Upper lobe of left lung (tissue), 6 donors: Measurements from ENCODE around the gene TMEM141. TPM values are rescaled to one million over a fixed set of nuclear protein-coding genes. Genes with fewer than 3 reads are reported as not detected.
"Not testable (repeated sequence)": the region's sequence is repeated elsewhere in the genome, so short reads cannot be mapped to it uniquely, and the experiment has no call there.

Experiments
- ATAC-seq, 2 donors: fragments of 200-7000 bp; cut with Tn5 transposase; one replicate each; pipeline ENCODE4 v1.9.1; 2022; ENCODE audit warnings: mild to moderate bottlenecking in 2 of 2, moderate library complexity in 2 of 2; ENCODE audit not compliant: low FRiP score in 2 of 2
- DNase-seq, 2 donors: peaks; one replicate each; pipeline ENCODE4 v3.0.0-alpha.2; 2019 to 2020
- H3K27ac ChIP-seq, 4 donors: fragments of 200-600 bp; sonication (generic); one replicate each; pipeline ENCODE4 v1.5.1; 2016 to 2019
- H3K27me3 ChIP-seq, 4 donors: fragments of 200-600 bp; sonication (generic); one replicate each; pipeline ENCODE4 v1.5.1; 2017 to 2019
- H3K36me3 ChIP-seq, 4 donors: fragments of 200-600 bp; sonication (generic); one replicate each; pipeline ENCODE4 v1.5.1; 2016 to 2019
- H3K4me1 ChIP-seq, 4 donors: fragments of 200-600 bp; sonication (generic); one replicate each; pipeline ENCODE4 v1.5.1; 2018 to 2019
- H3K4me3 ChIP-seq, 4 donors: fragments of 200-600 bp; sonication (generic); one replicate each; pipeline ENCODE4 v1.5.1; 2017 to 2019; ENCODE audit warnings: mild to moderate bottlenecking in 2 of 4, moderate library complexity in 1 of 4
- H3K9me3 ChIP-seq, 4 donors: fragments of 200-600 bp; sonication (generic); one replicate each; pipeline ENCODE4 v1.5.1; 2018 to 2019
- CTCF ChIP-seq, 6 experiments: fragments of 450-650 bp in 4 of 6; fragments of 200-600 bp in 2 of 6; sonication (generic) in 2 of 6; IDR thresholded peaks; one replicate each; pipeline ENCODE4 v1.5.1; 2016 to 2019; ENCODE audit warnings: antibody characterized with exemption in 6 of 6
- EP300 ChIP-seq, 4 donors: sonication (generic); formaldehyde crosslinking; IDR thresholded peaks; one replicate each; pipeline ENCODE4 v1.5.1; 2017; ENCODE audit warnings: antibody characterized with exemption in 4 of 4, control low read depth in 2 of 4
- POLR2A ChIP-seq, 4 donors: fragments of 450-650 bp; IDR thresholded peaks; one replicate each; pipeline ENCODE4 v1.5.1; 2016 to 2017; ENCODE audit warnings: antibody characterized with exemption in 4 of 4, mild to moderate bottlenecking in 2 of 4
- POLR2AphosphoS5 ChIP-seq, 2 donors: sonication (generic); formaldehyde crosslinking; IDR thresholded peaks; one replicate each; pipeline ENCODE4 v1.5.1; 2017; ENCODE audit warnings: antibody characterized with exemption in 2 of 2
- WGBS, 2 donors: methylation state at CpG; one replicate each; pipeline ENCODE4 v1.1.5; 2017 to 2018; 5-methylcytosine and 5-hydroxymethylcytosine counted together
- total RNA-seq, 6 donors: library from RNA; depleted of rRNA in 4 of 6; stranded (reverse); fragments of >200 nt in 4 of 6; gene quantifications; one replicate each; pipeline versions ENCODE4 v1.1.0 to v1.2.1, GENCODE V29; 2016 to 2021
- donor health status: DM: no; HTN: no; CAD: no; lungs with moderate emphysema.
- donor health status: DM: no; HTN: yes; CAD: no; lungs with severe emphysema.

The TMEM141 gene
- total RNA-seq, 6 donors from 2014 or later: 55.5 to 134 (median 80.5) TPM

- DNase-seq: peak; percentile 95 to 98
- 0 to 2% methylated on average over 14 to 25 of the region's 63 CpGs for WGBS, 2 donors
- peaks cover 23 to 29% (median 28%) of the 10 kb centered on the region in 4 donors for H3K4me1 ChIP-seq
- H3K9me3 ChIP-seq: no peaks in the 10 kb centered on the region
- ATAC-seq: peak; percentile 83 to 87
- peak overlapping the region in 3 of 4 donors; percentile 39 to 53 (median 50) for H3K4me3 ChIP-seq
- peak in 1 of 6 experiments; percentile 3 for TF ChIP-seq CTCF (IDR thresholded peaks at IDR 0.05)
- TF ChIP-seq EP300 (IDR thresholded peaks at IDR 0.05): no peak
- no peak for TF ChIP-seq POLR2AphosphoS5 (IDR thresholded peaks at IDR 0.05)
- no peak for TF ChIP-seq POLR2A (IDR thresholded peaks at IDR 0.05)
- H3K27ac ChIP-seq: peak overlapping the region in 3 of 4 donors; percentile 46 to 77 (median 61)
- no peaks in the 10 kb centered on the region for H3K36me3 ChIP-seq
- H3K27me3 ChIP-seq: peaks cover 0 to 24% (median 6%) of the 10 kb centered on the region in 4 donors
These were observed 8.9 kb downstream of the TMEM141 start for GRCh38 chr9:136799854-136800657.

GRCh38 chr9:136802321-136802720 is 11.2 kb downstream of the TMEM141 start:
- Histone ChIP-seq H3K4me3 (no peak overlapping the region), H3K9me3 (no peaks in the 10 kb centered on the region), H3K27ac (no peak overlapping the region), H3K27me3 (peaks cover 0 to 24% (median 6%) of the 10 kb centered on the region in 4 donors), H3K4me1 (peaks cover 32 to 41% (median 36%) of the 10 kb centered on the region in 4 donors), H3K36me3 (no peaks in the 10 kb centered on the region)
- DNase-seq: no peak
- no peak for ATAC-seq
- 81 to 89% methylated on average over 5 to 6 of the region's 6 CpGs for WGBS, 2 donors
- no peak for TF ChIP-seq POLR2AphosphoS5 (IDR thresholded peaks at IDR 0.05)
- no peak for TF ChIP-seq EP300 (IDR thresholded peaks at IDR 0.05)
- no peak for TF ChIP-seq CTCF (IDR thresholded peaks at IDR 0.05)
- TF ChIP-seq POLR2A (IDR thresholded peaks at IDR 0.05): no peak

GRCh38 chr9:136803009-136803550 is 11.9 kb downstream of the TMEM141 start:
- Histone ChIP-seq H3K27me3 (peaks cover 0 to 24% (median 6%) of the 10 kb centered on the region in 4 donors), H3K4me1 (peaks cover 32 to 42% (median 38%) of the 10 kb centered on the region in 4 donors)
- not testable (repeated sequence) for H3K27ac ChIP-seq, H3K36me3 ChIP-seq, H3K9me3 ChIP-seq, ATAC-seq, DNase-seq, H3K4me3 ChIP-seq
- 92% methylated on average over 3 of the region's 9 CpGs; no CpG with 5 or more reads in 1 of the 2 donors for WGBS, 2 donors

GRCh38 chr9:136803551-136804508 is 12.7 kb downstream of the TMEM141 start:
- DNase-seq (no peak), ATAC-seq (no peak)
- Histone ChIP-seq H3K4me3 (no peak overlapping the region), H3K27me3 (peaks cover 0 to 23% (median 5%) of the 10 kb centered on the region in 4 donors), H3K9me3 (no peaks in the 10 kb centered on the region), H3K4me1 (peaks cover 32 to 44% (median 41%) of the 10 kb centered on the region in 4 donors), H3K27ac (no peak overlapping the region), H3K36me3 (no peaks in the 10 kb centered on the region)
- no peak for TF ChIP-seq CTCF (IDR thresholded peaks at IDR 0.05)
- TF ChIP-seq EP300 (IDR thresholded peaks at IDR 0.05): no peak
- TF ChIP-seq POLR2A (IDR thresholded peaks at IDR 0.05): no peak
- TF ChIP-seq POLR2AphosphoS5 (IDR thresholded peaks at IDR 0.05): no peak
- 91 to 95% methylated on average over 22 of the region's 22 CpGs for WGBS, 2 donors
